Adrenal gland (tissue), 5 donors: Measurements from ENCODE around the gene DLAT.
"Not testable (repeated sequence)": the region's sequence is repeated elsewhere in the genome, so short reads cannot be mapped to it uniquely, and the experiment has no call there.

Experiments
- CTCF ChIP-seq, 6 experiments: fragments of 450-650 bp in 4 of 6; fragments of 200-600 bp in 2 of 6; sonication (generic) in 1 of 6; IDR thresholded peaks; 1 replicate in 5 of 6; 2 replicates in 1 of 6; pipeline versions ENCODE4 v1.5.1 to v1.8.0; 2016 to 2021; ENCODE audit warnings: antibody characterized with exemption in 6 of 6, mild to moderate bottlenecking in 2 of 6, moderate library complexity in 1 of 6
- POLR2A ChIP-seq, 2 donors: fragments of 450-650 bp; IDR thresholded peaks; one replicate each; pipeline ENCODE4 v1.6.1; 2017; ENCODE audit warnings: antibody characterized with exemption in 2 of 2, mild to moderate bottlenecking in 2 of 2, moderate library complexity in 1 of 2
- donor health status: DM: no; HTN: no; CAD: no.

GRCh38 chr11:112011451-112011850 is 13.8 kb upstream of the DLAT start:
- TF ChIP-seq POLR2A, CTCF (IDR thresholded peaks at IDR 0.05): not testable (repeated sequence)
